Nephron (organoid): Measurements from ENCODE around the gene AGFG1.

ENCODE experiments used
- H3K27ac Mint-ChIP-seq, 3 experiments: 2 replicates each; pipeline ENCODE4 v1.8.0; 2020; ENCODE audit warnings: mixed read lengths in 3 of 3, mild to moderate bottlenecking in 2 of 3, moderate library complexity in 1 of 3
- H3K27me3 Mint-ChIP-seq: 2 replicates; pipeline ENCODE4 v1.8.0; 2021; ENCODE audit warnings: low read depth, mild to moderate bottlenecking, moderate library complexity, mixed read lengths
- H3K36me3 Mint-ChIP-seq: 2 replicates; pipeline ENCODE4 v1.8.0; 2020; ENCODE audit warnings: low read depth, mixed read lengths
- H3K4me1 Mint-ChIP-seq: 2 replicates; pipeline ENCODE4 v1.8.0; 2020; ENCODE audit warnings: mixed read lengths
- H3K4me3 Mint-ChIP-seq, 3 experiments: 2 replicates each; pipeline ENCODE4 v1.8.0; 2020; ENCODE audit warnings: mild to moderate bottlenecking in 3 of 3, mixed read lengths in 3 of 3, moderate library complexity in 2 of 3
- H3K9me3 Mint-ChIP-seq: 2 replicates; pipeline ENCODE4 v1.8.0; 2020; ENCODE audit warnings: mixed read lengths
- TF ChIP-seq, protein P1 (sequence below), 3 experiments: fragments of 200-600 bp; sonication (generic); IDR thresholded peaks; one replicate each; pipeline ENCODE4 v1.5.0; 2021; ENCODE audit warnings: antibody characterized with exemption in 3 of 3; ENCODE audit not compliant: unreplicated experiment in 3 of 3

Gene AGFG1

GRCh38 chr2:227471412-227471811 is 544 bp upstream of the AGFG1 start:
- Mint-ChIP-seq H3K9me3 (no peaks in the 10 kb centered on the region), H3K27me3 (peaks cover 4% of the 10 kb centered on the region), H3K4me3 (peak overlapping the region; percentile 79 to 90 (median 86)), H3K27ac (peak overlapping the region in 1 of 3 experiments; percentile 48), H3K4me1 (peaks cover 25% of the 10 kb centered on the region), H3K36me3 (no peaks in the 10 kb centered on the region)
- TF ChIP-seq, protein P1, sequence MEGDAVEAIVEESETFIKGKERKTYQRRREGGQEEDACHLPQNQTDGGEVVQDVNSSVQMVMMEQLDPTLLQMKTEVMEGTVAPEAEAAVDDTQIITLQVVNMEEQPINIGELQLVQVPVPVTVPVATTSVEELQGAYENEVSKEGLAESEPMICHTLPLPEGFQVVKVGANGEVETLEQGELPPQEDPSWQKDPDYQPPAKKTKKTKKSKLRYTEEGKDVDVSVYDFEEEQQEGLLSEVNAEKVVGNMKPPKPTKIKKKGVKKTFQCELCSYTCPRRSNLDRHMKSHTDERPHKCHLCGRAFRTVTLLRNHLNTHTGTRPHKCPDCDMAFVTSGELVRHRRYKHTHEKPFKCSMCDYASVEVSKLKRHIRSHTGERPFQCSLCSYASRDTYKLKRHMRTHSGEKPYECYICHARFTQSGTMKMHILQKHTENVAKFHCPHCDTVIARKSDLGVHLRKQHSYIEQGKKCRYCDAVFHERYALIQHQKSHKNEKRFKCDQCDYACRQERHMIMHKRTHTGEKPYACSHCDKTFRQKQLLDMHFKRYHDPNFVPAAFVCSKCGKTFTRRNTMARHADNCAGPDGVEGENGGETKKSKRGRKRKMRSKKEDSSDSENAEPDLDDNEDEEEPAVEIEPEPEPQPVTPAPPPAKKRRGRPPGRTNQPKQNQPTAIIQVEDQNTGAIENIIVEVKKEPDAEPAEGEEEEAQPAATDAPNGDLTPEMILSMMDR (IDR thresholded peaks at IDR 0.05; ENCODE audit: unreplicated experiment in 3 of 3) = no peak

DNA sequence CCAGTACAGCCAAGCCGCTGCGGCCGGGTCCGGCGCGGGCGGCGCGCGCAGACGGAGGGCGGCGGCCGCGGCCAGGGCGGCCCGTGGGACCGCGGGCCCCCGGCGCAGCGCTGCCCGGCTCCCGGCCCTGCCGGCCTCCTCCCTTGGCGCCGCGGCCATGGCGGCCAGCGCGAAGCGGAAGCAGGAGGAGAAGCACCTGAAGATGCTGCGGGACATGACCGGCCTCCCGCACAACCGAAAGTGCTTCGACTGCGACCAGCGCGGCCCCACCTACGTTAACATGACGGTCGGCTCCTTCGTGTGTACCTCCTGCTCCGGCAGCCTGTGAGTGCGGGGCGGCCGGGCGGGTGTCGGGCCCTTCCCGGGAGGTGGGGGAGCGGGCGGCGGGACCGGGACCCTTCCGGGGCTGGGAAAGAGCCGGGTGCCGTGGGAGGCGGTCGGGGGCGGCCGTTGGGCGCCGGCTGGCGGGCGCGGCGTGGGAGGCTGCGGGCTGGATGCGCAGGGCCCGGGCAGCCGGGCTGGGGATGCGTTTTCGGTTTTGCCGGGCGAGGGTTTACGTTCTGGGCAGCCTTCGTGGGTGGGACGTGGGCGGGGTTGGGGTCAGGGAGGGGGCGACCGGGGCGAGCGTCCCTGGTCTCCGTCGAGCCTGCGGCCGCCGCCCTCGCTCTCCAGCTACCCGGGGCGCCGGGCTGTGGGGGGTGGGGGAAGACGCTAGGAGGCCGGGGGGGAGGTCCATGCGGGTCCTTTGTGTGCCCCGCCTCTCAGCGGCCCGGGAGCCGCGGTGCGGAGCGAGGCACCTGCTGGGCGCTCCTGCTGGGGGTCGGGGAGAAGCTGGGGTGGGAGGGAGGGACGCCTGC is 537 bp downstream of the AGFG1 start:
- Mint-ChIP-seq H3K27ac (peak overlapping the region; percentile 9 to 88 (median 85)), H3K4me3 (peak overlapping the region; percentile 87 to 90 (median 89)), H3K9me3 (no peaks in the 10 kb centered on the region), H3K27me3 (no peaks in the 10 kb centered on the region), H3K36me3 (no peaks in the 10 kb centered on the region), H3K4me1 (peaks cover 25% of the 10 kb centered on the region)
- TF ChIP-seq, protein P1 (IDR thresholded peaks at IDR 0.05; ENCODE audit: unreplicated experiment in 3 of 3) = no peak

DNA sequence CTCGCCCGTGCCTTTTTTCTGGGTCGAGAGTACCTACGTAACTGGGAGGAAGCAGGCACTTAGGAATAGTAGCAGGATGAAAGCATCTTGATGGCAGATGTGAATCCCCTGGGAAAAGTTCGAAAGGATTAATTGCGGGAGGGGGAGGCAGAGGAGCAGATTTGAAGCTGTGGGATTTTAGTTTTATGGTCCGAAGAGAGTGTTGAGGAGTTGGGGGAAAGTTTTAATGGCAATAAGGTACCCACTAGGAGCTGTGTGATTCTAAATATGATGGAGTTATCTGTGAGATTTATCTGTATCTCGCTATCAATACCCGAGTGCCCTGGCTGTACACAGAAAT is 1.1 kb downstream of the AGFG1 start:
- Mint-ChIP-seq H3K27ac (peak overlapping the region; percentile 9 to 88 (median 85)), H3K4me1 (peaks cover 25% of the 10 kb centered on the region), H3K9me3 (no peaks in the 10 kb centered on the region), H3K27me3 (no peaks in the 10 kb centered on the region), H3K4me3 (peak overlapping the region; percentile 87 to 89 (median 88)), H3K36me3 (no peaks in the 10 kb centered on the region)
- TF ChIP-seq, protein P1 (IDR thresholded peaks at IDR 0.05; ENCODE audit: unreplicated experiment in 3 of 3) = no peak

DNA sequence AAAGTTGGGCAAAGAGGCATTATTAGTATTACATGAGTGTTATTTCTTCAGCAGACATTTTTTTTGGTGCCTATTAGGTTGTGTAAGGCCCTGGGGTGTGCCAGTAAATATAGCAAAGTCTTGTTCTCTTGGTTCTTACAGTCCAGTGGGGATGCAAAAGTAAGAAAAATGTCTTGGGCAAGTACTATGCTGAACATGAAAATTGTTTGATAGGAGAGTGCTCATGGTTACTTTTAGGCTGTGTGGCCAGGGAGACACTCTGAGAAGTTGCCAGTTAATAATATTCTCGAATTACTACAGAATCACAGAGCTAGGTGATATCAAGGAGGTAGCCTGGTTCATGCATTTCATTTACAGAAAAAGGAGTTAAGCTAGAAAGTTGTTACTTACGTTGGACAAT is 1.9 kb downstream of the AGFG1 start:
- H3K36me3 Mint-ChIP-seq = no peaks in the 10 kb centered on the region
- peak overlapping the region; percentile 87 to 89 (median 88) for H3K4me3 Mint-ChIP-seq
- no peaks in the 10 kb centered on the region for H3K27me3 Mint-ChIP-seq
- TF ChIP-seq, protein P1 (IDR thresholded peaks at IDR 0.05; ENCODE audit: unreplicated experiment in 3 of 3) = no peak
- peaks cover 25% of the 10 kb centered on the region for H3K4me1 Mint-ChIP-seq
- H3K27ac Mint-ChIP-seq = peak overlapping the region in 1 of 3 experiments; percentile 40
- no peaks in the 10 kb centered on the region for H3K9me3 Mint-ChIP-seq

DNA sequence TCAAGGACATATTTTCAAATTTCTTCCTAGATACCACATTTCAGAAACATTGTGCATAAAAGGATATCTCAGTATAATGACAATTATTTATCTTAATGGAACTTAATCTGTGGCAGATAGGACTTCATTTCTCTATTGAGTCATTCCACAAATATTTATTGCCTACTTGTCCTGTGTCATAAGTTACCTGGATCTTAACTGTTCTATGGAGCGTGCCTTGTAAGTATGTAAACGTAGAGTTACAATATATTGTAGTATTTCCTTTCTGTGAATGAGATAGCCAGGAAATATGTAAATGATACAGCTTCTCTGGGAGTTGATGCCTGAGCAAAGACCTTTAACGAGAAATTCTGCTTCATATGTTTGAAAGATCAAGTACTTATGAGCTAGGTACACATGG is 2.5 kb downstream of the AGFG1 start:
- Mint-ChIP-seq H3K9me3 (no peaks in the 10 kb centered on the region), H3K36me3 (no peaks in the 10 kb centered on the region), H3K4me3 (peak overlapping the region; percentile 87 to 89 (median 88)), H3K27ac (peak overlapping the region in 1 of 3 experiments; percentile 7), H3K27me3 (no peaks in the 10 kb centered on the region), H3K4me1 (peaks cover 27% of the 10 kb centered on the region)
- TF ChIP-seq, protein P1 (IDR thresholded peaks at IDR 0.05; ENCODE audit: unreplicated experiment in 3 of 3) = no peak

- Mint-ChIP-seq H3K27ac (no peak overlapping the region), H3K4me1 (peaks cover 42% of the 10 kb centered on the region), H3K4me3 (no peak overlapping the region), H3K9me3 (no peaks in the 10 kb centered on the region), H3K36me3 (no peaks in the 10 kb centered on the region), H3K27me3 (no peaks in the 10 kb centered on the region)
- TF ChIP-seq, protein P1 (IDR thresholded peaks at IDR 0.05; ENCODE audit: unreplicated experiment in 3 of 3) = no peak
Measured at GRCh38 chr2:227477291-227477690, 5.3 kb downstream of the AGFG1 start.
